ENCODE measurements around the gene VAV2.

Gene VAV2

DNA sequence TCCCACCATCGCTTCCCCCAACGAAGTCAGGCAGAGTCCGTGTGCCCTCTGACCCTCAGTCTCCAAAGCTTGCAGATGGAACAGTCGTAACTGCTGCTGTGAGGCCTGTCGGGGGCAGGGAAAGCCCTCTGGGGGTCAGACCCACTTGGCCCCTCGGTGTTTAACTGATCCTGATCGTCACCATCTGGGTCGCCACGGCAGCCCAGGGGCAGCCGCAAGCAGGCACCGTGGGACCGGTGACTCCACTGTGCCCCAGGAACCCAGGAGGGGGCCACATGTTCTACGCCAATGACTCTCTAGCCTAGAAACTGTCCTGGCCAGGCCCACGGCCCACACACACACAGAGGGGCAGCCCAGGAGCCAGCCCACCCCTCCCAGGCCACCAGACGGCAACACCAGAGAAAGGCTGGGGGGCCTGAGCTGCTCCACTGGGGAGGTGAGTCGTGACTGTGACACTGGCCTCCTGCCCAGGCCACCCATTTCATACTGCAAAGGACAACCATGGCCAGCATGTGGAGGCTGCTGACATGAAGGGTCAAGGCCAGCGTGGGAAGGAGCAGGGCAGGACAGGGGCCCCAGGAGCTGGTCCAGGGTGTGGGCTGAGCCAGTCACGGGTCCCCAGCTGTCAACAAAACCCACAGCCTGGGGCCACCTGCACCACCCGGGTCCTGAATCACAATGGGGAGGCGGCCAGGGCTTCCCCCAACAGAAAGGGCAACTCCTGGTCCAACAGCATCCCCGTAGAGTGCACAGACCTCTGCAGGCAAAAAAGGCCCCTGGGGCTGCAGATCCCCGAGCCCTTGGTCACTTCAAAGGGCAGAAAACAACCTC, 20.8 kb downstream of the VAV2 start:
- TF ChIP-seq CTCF (conservative IDR thresholded peaks at IDR 0.05; ENCODE audit: control insufficient read depth, insufficient read depth, low read depth, low read length) = no peak

DNA sequence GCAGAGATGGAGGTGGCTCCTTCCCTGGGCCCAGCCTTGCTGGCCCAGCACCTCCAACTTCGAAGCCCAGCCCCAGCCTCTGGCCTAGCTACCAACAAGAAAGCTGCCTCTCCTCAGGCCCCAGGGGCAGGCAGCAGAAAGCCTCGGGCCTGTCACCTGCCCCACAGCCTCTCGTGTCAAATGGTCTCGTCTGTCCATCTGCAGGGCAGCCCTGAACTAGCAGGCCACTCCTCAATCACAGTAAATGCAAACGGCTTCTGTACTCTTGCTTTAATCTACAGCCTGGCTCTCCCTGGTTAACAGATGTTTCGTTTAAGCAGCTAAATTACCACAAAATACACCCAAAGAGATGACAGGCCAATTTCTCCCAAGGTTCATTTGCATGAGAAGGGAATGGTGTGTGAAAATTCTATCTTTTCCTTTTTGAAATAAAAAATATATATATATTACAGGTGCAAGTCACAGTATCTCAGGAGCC, 21.5 kb downstream of the VAV2 start:
- H3K4me3 ChIP-seq (ENCODE audit: control insufficient read depth, low read depth, low read length) = no peak overlapping the region
- no peak for TF ChIP-seq CTCF (conservative IDR thresholded peaks at IDR 0.05; ENCODE audit: control insufficient read depth, insufficient read depth, low read depth, low read length)
- no peak for DNase-seq (ENCODE audit: low read depth)

More for the DNA sequence above, 20.8 kb downstream of the VAV2 start:
- DNase-seq (ENCODE audit: low read depth) = no peak
- H3K4me3 ChIP-seq (ENCODE audit: control insufficient read depth, low read depth, low read length) = no peak overlapping the region

DNA sequence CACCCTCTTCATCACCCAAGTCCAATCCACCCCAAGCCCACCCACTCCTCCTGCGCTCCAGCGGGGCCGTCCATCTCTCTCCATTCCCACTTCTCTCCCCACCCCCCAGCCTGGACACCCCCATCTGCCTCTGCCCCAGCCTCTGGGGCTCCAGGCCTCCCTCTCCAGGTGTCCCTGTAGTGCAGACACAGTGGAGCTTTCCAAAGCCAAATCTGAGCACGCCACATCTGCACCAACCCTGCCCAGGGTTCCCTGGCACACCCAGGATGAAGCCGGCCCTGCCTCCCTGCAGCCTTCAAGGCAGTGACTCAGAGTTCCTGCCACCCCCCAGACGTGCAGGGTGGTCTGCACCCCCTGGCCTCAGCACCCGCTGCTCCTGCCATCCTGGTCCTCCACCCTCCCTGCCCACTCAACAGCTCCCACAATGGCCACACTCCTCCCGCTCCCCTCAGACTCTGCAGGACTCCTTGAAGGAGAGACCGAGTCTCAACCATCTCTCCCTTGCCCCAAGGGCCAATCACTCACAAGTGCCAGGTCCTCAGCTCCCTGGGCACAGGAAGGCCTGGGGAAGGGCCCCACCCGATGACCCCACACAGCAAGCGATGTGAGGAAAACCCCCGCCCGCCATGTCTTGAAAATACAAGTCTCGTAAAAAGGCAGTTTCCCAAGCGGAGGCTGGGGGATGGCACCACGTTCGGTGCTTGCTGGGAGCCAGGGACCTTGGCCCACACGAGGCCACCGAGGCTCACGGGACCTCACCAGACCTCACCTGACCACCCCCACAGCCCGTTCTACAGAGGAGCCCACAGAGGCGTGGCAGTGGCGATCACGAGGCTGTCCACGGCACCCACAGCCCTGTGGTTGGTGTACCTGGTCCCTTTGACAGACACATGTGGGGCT, 22.2 kb downstream of the VAV2 start:
- no peak for TF ChIP-seq CTCF (conservative IDR thresholded peaks at IDR 0.05; ENCODE audit: control insufficient read depth, insufficient read depth, low read depth, low read length)
- no peak for DNase-seq (ENCODE audit: low read depth)
- no peak overlapping the region for H3K4me3 ChIP-seq (ENCODE audit: control insufficient read depth, low read depth, low read length)

- H3K4me3 ChIP-seq (ENCODE audit: control insufficient read depth, low read depth, low read length) = no peak overlapping the region
- TF ChIP-seq CTCF (conservative IDR thresholded peaks at IDR 0.05; ENCODE audit: control insufficient read depth, insufficient read depth, low read depth, low read length) = no peak
- DNase-seq (ENCODE audit: low read depth) = no peak
Observed at GRCh38 chr9:133968966-133969617, 23.0 kb downstream of the VAV2 start.

- TF ChIP-seq CTCF (conservative IDR thresholded peaks at IDR 0.05; ENCODE audit: control insufficient read depth, insufficient read depth, low read depth, low read length) = no peak
- no peak overlapping the region for H3K4me3 ChIP-seq (ENCODE audit: control insufficient read depth, low read depth, low read length)
- DNase-seq (ENCODE audit: low read depth) = no peak
Observed at GRCh38 chr9:133968428-133968827, 23.7 kb downstream of the VAV2 start.

- TF ChIP-seq CTCF (conservative IDR thresholded peaks at IDR 0.05; ENCODE audit: control insufficient read depth, insufficient read depth, low read depth, low read length) = no peak
- H3K4me3 ChIP-seq (ENCODE audit: control insufficient read depth, low read depth, low read length) = no peak overlapping the region
- no peak for DNase-seq (ENCODE audit: low read depth)
Observed at GRCh38 chr9:133967024-133967741, 24.9 kb downstream of the VAV2 start.

Data from fibroblast of mammary gland (primary cell).